ENCODE data around the gene USP5.

Gene USP5

DNA sequence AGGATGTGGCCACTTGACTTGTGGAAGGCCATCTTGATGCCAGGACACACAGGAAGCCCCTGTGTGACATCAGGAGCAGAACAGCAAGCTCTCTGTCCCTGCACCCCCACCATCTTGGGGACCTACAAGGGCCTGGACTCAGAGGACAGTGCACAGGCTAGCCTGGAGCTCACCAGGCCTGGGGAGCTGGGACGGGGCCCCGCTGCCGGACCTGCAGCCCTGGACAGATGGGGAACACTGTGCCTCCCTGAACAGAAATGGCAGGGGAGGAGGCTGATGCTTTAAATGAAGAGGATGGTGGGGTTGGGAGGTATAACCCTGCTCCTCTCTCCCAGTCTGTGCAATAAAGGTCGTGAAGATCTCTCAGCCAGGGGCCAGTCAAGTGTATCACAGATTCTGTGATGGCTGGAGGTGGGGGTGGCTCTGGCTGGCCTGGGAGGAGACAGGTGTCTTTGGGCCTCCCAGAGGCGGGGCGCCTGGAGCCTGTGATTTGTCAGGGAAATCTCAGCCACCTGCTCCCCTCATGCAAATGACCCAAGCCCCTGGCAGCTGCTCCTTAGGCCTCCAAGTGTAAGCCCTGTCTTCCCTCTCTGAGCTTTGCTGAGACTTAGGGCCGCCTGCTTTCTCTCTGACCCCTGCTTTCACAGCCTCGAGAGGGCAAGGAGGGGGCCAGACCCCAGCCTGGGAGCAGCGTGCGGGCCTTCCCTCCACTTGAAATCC, 12.3 kb upstream of the USP5 start:
- in situ Hi-C loops (cut with MboI; ENCODE audit: low sequenced_read_pairs): no loop called here

- in situ Hi-C loops (cut with MboI; ENCODE audit: low sequenced_read_pairs): no loop called here
Measured at GRCh38 chr12:6840330-6840729, 11.6 kb upstream of the USP5 start.

- in situ Hi-C loops (cut with MboI; ENCODE audit: low sequenced_read_pairs): no loop called here
Measured at GRCh38 chr12:6840761-6841515, 11.0 kb upstream of the USP5 start, which contains the start of gene GNB3. Gene GNB3 (plus strand): TSS chr12:6840925. CDS start chr12:6841288, 363 bp downstream.

GRCh38 chr12:6842075-6842474, 9.9 kb upstream of the USP5 start:
- in situ Hi-C loops (cut with MboI; ENCODE audit: low sequenced_read_pairs): no loop called here

DNA sequence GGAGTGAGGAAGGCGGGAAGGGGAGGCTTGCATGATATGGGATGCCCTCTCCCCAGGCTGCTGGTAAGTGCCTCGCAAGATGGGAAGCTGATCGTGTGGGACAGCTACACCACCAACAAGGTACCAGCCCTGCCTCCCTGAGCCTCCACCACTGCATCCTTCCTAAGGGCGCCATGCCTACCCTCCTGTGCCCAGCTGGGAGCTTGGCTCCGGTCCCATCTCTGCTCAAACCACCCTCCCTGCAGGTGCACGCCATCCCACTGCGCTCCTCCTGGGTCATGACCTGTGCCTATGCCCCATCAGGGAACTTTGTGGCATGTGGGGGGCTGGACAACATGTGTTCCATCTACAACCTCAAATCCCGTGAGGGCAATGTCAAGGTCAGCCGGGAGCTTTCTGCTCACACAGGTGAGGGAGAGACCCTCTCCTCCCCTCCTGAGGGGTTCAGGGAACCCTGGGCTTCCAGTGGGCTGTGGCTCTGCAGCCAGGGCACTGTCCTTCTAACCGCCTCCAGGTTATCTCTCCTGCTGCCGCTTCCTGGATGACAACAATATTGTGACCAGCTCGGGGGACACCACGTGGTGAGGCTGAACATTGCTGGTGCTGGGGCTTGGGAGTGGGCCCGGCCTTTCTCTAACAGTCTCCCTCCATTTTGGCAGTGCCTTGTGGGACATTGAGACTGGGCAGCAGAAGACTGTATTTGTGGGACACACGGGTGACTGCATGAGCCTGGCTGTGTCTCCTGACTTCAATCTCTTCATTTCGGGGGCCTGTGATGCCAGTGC, 8.6 kb upstream of the USP5 start:
- in situ Hi-C loops (cut with MboI; ENCODE audit: low sequenced_read_pairs): no loop called here

DNA sequence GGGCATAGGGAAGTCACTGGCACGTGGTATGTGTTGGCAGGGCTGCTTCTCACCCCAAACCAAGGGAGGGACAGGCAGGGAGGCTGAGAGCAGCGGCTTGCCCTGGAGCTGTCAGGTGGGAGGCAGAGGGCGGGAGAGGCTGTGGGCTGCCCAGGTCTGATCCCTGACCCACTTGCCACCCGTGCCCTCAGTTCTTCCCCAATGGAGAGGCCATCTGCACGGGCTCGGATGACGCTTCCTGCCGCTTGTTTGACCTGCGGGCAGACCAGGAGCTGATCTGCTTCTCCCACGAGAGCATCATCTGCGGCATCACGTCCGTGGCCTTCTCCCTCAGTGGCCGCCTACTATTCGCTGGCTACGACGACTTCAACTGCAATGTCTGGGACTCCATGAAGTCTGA, 6.6 kb upstream of the USP5 start:
- in situ Hi-C loops (cut with MboI; ENCODE audit: low sequenced_read_pairs): no loop called here

DNA sequence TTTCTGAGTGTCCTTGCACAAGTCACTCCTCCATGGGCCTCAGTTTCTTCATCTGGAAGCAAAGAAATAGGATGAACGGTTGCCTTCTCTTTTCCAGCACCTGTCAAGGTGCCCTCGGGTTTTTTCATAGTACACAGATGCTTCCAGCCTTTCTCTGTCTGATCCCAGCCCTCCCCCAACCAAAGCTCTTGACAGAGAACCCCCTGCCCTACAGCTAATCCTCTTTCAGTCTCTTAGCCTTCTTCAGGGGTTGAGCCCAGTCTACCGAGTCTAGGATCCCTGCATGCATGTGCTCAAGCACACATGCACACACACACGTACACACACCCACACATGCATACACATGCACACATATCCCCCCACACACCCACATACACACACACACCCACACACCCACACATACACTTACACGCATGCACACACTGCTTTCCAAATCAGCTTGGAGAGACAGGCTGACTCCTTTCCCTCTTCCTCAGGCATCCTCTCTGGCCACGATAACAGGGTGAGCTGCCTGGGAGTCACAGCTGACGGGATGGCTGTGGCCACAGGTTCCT, 5.6 kb upstream of the USP5 start:
- in situ Hi-C loops (cut with MboI; ENCODE audit: low sequenced_read_pairs): no loop called here

GRCh38 chr12:6847676-6848075, 4.3 kb upstream of the USP5 start:
- in situ Hi-C loops (cut with MboI; ENCODE audit: low sequenced_read_pairs): no loop called here

DNA sequence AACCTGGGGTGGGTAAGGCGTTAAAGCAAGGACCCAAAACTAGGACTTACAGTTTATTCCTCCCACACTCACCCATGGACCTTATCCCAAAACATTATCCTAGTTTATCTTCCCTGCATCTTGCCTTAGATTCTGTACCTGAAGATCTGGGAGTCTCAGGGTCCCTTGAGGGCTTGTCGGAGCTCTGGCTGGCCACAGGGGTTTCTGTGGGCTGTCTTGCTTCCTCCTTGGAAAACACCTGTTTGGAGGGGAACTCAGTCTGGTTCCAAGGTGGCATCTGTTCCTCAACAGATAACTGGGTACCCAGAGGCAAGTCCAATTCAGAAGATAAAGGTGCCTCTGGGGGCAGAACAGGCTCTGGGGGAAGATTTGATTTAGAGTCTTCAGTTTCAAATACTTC, 2.5 kb upstream of the USP5 start:
- in situ Hi-C loops (cut with MboI; ENCODE audit: low sequenced_read_pairs): no loop called here

- in situ Hi-C loops (cut with MboI; ENCODE audit: low sequenced_read_pairs): no loop called here
Measured at GRCh38 chr12:6849976-6850560, 1.9 kb upstream of the USP5 start.

DNA sequence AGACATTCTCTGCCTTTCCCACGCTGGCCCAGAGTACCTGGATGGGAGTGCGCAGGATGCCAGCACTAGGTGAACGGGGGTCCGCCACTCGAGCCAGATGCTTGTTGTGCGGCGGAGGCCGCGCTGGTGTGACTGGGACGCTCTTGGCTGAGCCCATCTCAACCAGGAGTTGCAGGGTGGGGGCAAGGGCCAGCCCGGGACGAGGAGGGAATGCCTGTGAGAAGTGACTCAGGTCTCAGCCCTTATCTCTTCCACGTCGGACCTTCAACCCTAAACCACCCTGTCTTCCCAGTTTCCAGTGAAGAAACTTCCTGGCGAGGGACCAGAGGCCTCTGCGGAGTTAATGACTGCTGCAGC, 1.2 kb upstream of the USP5 start:
- in situ Hi-C loops (cut with MboI; ENCODE audit: low sequenced_read_pairs): no loop called here

DNA sequence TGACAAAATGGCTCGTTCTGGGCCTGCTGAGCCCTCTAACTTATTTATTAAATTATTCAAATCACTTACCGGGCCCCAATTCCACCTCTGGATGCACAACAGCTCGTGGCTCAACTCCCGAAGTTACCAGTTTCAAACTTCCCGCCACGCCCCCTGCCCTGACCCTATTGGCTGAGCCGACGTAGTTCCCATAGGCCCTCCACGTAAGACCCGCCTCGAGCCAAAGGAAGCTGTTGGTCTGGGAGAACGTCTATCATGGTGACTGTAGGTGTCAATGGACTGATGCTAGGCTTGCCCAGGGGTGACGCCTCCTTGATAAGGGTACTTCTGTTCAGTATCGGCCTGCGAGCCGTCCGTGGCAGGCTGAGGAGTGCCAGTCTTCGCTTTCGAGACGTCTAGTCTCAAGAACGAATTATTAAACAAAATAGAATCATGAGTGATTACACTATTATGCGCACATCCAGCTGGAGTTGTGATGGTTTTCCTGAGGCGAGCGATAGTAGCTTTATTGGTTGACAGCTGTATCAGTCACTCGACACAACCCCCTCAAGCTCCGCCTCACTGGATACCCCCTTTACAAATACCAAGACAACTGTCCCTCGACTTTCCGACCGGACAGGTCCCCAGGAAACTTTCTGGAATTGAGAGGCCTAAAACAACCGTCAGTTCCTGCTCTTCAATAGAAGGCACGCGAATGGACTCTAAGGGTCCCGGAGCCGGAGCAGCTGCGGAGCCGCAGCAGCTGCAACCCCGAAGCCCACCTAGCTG, 613 bp upstream of the USP5 start, which contains the start of gene CDCA3:
Gene CDCA3 (minus strand): TSS at position 134 of the 768 bp plus-strand sequence. CDS start 334 bp downstream, outside the sequence.
- in situ Hi-C loops (cut with MboI; ENCODE audit: low sequenced_read_pairs): no loop called here

- in situ Hi-C loops (cut with MboI; ENCODE audit: low sequenced_read_pairs): no loop called here
Measured at GRCh38 chr12:6852651-6853354, 853 bp downstream of the USP5 start.

- in situ Hi-C loops (cut with MboI; ENCODE audit: low sequenced_read_pairs): no loop called here
Measured at GRCh38 chr12:6853626-6854025, 1.7 kb downstream of the USP5 start.

- in situ Hi-C loops (cut with MboI; ENCODE audit: low sequenced_read_pairs): no loop called here
Measured at GRCh38 chr12:6854036-6854435, 2.1 kb downstream of the USP5 start.

- in situ Hi-C loops (cut with MboI; ENCODE audit: low sequenced_read_pairs): no loop called here
Measured at GRCh38 chr12:6855322-6855721, 3.4 kb downstream of the USP5 start.

DNA sequence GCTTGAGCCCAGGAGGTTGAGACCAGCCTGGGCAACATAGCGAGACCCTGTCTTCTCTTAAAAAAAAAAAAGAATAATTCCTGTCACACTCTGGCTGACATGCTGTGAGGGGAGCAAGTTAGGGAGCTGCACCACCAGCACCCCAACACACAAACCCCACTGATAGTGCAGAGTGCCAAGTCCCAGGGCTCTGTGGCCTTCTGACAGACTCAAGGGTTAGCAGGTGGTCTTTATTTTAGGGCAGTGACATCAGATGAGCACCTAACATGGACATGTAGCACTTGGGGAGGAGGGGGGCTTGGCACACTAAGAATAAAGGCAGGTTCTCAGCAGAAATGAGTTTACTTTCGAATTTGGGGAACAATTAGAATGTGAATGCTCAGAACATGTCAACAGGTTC, 6.8 kb downstream of the USP5 start:
- in situ Hi-C loops (cut with MboI; ENCODE audit: low sequenced_read_pairs): no loop called here

DNA sequence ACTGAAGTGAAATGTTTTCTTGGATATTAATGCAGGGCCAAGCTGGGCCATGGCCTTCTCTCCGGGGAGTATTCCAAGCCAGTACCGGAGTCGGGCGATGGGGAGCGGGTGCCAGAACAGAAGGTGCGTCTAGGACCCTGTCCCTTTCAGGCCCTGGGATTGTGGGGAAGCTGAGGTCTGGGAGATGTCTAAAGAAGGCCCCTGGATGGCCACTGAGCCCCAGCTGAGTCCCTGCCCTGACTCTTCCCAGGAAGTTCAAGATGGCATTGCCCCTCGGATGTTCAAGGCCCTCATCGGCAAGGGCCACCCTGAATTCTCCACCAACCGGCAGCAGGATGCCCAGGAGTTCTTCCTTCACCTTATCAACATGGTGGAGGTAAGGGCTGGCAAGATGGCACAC, 8.2 kb downstream of the USP5 start:
- in situ Hi-C loops (cut with MboI; ENCODE audit: low sequenced_read_pairs): no loop called here

DNA sequence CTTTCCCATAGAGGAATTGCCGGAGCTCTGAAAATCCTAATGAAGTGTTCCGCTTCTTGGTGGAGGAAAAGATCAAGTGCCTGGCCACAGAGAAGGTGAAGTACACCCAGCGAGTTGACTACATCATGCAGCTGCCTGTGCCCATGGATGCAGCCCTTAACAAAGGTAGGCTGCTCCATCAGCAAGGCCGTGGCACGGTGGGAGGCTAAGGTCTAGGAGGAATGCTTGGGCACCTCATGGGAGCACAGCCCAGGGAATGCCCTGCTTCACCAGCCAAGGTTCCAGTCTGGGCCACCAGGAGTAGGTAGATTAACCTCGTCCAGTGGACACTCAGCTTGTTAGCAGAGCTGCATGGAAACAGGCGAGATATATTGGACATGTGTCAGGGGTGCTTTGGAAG, 9.0 kb downstream of the USP5 start:
- in situ Hi-C loops (cut with MboI; ENCODE audit: low sequenced_read_pairs): no loop called here

DNA sequence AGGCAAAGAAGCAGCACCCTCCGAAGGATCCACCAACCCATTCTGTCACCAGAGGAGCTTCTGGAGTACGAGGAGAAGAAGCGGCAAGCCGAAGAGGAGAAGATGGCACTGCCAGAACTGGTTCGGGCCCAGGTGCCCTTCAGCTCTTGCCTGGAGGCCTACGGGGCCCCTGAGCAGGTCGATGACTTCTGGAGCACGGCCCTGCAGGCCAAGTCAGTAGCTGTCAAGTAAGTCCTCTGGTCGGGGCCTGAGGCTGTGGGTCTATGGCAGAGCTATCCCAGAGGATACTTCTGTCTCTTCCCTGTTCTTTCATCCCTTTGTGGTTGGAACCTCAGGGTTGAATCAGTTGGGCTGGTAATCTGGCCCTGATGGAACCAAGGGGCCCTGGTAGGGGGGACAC, 9.4 kb downstream of the USP5 start:
- in situ Hi-C loops (cut with MboI; ENCODE audit: low sequenced_read_pairs): no loop called here
